Body of pancreas (tissue), 4 donors: Measurements from ENCODE around the gene PDE4D. TPM values are rescaled to one million over a fixed set of nuclear protein-coding genes. Genes with fewer than 3 reads are reported as not detected.
A peak's percentile ranks its signal among the peaks of the same experiment; 100 is the strongest.

ENCODE experiments used
- ATAC-seq: fragments of 150-250 bp; one replicate; pipeline ENCODE4 v1.9.1; 2016
- DNase-seq, 4 donors: peaks; one replicate each; pipeline ENCODE4 v3.0.0-alpha.2; 2019
- H3K27ac ChIP-seq, 4 donors: fragments of 200-600 bp; sonication (generic); 1 replicate in 3 of 4; 2 replicates in 1 of 4; pipeline versions ENCODE4 v1.5.1 to v1.6.1; 2016 to 2019; ENCODE audit warnings: mild to moderate bottlenecking in 1 of 4, mixed read lengths in 1 of 4, moderate library complexity in 1 of 4
- H3K27me3 ChIP-seq, 2 donors: fragments of 200-600 bp; sonication (generic); one replicate each; pipeline ENCODE4 v1.6.0; 2016; ENCODE audit warnings: mild to moderate bottlenecking in 1 of 2
- H3K36me3 ChIP-seq, 2 donors: fragments of 200-600 bp; sonication (generic); replicated peaks in 1 of 2; 2 replicates each; pipeline ENCODE4 v1.5.1; 2016; ENCODE audit warnings: low read depth in 2 of 2; ENCODE audit not compliant: insufficient read depth in 1 of 2
- H3K4me1 ChIP-seq: fragments of 200-600 bp; sonication (generic); one replicate; pipeline ENCODE4 v1.6.0; 2016
- H3K4me3 ChIP-seq, 2 donors: fragments of 200-600 bp; sonication (generic); 1 replicate in 1 of 2; 2 replicates in 1 of 2; pipeline ENCODE4 v1.5.1; 2016 to 2019
- H3K9me3 ChIP-seq, 3 donors: fragments of 200-600 bp; sonication (generic); 1 replicate in 2 of 3; 2 replicates in 1 of 3; pipeline ENCODE4 v1.5.1; 2016
- POLR2A ChIP-seq, 3 donors: fragments of 450-650 bp; IDR thresholded peaks; one replicate each; pipeline ENCODE4 v1.6.1; 2016; ENCODE audit warnings: antibody characterized with exemption in 3 of 3, mild to moderate bottlenecking in 2 of 3
- WGBS, 2 donors: methylation state at CpG; one replicate each; pipeline ENCODE4 v1.1.5; 2017; 5-methylcytosine and 5-hydroxymethylcytosine counted together
- intact Hi-C: fragments of 100-400 bp; cut with DNase I; formaldehyde crosslinking; loops from one replicate; pipeline ENCODE4 v1.15.1; 2023
- total RNA-seq, 2 donors: library from RNA; depleted of rRNA; stranded (reverse); fragments of >200 nt; gene quantifications; one replicate each; pipeline ENCODE4 v1.1.0, GENCODE V29; 2016
- TF ChIP-seq, protein P1 (sequence below), 7 experiments: fragments of 450-650 bp in 4 of 7; fragments of 200-600 bp in 3 of 7; sonication (generic) in 3 of 7; IDR thresholded peaks; one replicate each; pipeline ENCODE4 v1.5.1; 2016 to 2019; ENCODE audit warnings: antibody characterized with exemption in 7 of 7

PDE4D gene
- total RNA-seq, 2 donors from 2014 or later: 8.6 to 9.2 TPM

GRCh38 chr5:59554501-59554900, 339.0 kb downstream of the PDE4D start:
- H3K36me3 ChIP-seq: no peaks in the 10 kb centered on the region
- no peaks in the 10 kb centered on the region for H3K27me3 ChIP-seq
- ATAC-seq: no peak
- H3K9me3 ChIP-seq: no peaks in the 10 kb centered on the region
- TF ChIP-seq, protein P1, sequence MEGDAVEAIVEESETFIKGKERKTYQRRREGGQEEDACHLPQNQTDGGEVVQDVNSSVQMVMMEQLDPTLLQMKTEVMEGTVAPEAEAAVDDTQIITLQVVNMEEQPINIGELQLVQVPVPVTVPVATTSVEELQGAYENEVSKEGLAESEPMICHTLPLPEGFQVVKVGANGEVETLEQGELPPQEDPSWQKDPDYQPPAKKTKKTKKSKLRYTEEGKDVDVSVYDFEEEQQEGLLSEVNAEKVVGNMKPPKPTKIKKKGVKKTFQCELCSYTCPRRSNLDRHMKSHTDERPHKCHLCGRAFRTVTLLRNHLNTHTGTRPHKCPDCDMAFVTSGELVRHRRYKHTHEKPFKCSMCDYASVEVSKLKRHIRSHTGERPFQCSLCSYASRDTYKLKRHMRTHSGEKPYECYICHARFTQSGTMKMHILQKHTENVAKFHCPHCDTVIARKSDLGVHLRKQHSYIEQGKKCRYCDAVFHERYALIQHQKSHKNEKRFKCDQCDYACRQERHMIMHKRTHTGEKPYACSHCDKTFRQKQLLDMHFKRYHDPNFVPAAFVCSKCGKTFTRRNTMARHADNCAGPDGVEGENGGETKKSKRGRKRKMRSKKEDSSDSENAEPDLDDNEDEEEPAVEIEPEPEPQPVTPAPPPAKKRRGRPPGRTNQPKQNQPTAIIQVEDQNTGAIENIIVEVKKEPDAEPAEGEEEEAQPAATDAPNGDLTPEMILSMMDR (IDR thresholded peaks at IDR 0.05): no peak
- TF ChIP-seq POLR2A (IDR thresholded peaks at IDR 0.05): no peak
- H3K4me3 ChIP-seq: no peak overlapping the region
- H3K4me1 ChIP-seq: peaks cover 3% of the 10 kb centered on the region
- H3K27ac ChIP-seq: no peak overlapping the region
- DNase-seq: no peak
- intact Hi-C loops: no loop called here
- WGBS, 2 donors: 76 to 81% methylated on average over 4 of the region's 4 CpGs

DNA sequence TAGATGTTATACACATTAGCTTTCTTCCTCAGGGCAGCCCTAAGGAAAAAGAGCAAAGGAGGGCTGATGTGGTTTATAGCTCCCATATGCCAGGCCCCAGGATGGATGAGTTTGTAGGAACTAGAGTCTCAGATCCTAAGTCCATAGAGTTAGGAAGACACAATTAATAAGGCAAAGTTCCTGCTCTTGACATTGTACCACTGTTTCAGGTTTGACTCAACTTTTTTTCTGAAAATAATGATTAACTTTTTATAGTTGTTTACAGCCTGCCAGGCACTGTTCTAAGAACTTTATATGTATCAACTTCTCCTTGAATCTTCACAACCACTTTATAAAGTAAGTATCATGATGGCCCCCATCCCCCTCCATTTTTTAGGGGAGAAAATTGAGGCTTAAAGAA, 339.5 kb downstream of the PDE4D start:
- intact Hi-C loops: no loop called here
- DNase-seq (no peak), ATAC-seq (no peak)
- Histone ChIP-seq H3K36me3 (no peaks in the 10 kb centered on the region), H3K27ac (no peak overlapping the region), H3K4me3 (no peak overlapping the region), H3K27me3 (no peaks in the 10 kb centered on the region), H3K9me3 (no peaks in the 10 kb centered on the region), H3K4me1 (peaks cover 8% of the 10 kb centered on the region)
- TF ChIP-seq POLR2A (IDR thresholded peaks at IDR 0.05): no peak
- TF ChIP-seq, protein P1 (IDR thresholded peaks at IDR 0.05): no peak

DNA sequence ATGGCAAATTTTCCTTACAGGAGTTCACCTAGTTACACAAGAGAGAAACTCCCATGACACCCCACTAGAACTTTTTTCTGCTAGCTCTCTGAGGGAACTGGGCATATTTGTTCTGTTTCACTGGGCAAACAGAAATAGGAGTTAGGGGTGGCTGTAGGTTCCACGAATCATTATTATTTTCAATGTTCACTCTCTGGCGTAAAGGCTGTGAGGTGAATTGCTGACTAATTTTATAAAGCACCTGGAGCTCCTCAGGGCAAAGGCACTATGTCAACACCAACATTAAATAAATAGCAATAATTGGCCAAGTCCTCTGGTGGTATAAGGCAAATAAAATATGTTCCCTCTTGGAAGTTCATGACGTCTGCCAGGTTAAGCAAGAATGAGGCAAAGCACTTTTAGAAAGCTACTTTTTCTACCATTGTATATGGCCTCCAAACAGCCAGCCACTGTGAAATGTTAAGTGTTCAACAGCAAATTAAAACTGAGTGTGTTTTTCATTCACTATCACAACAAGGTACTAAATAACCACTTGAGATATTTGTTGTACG, 344.6 kb downstream of the PDE4D start:
- Histone ChIP-seq H3K27me3 (no peaks in the 10 kb centered on the region), H3K36me3 (no peaks in the 10 kb centered on the region), H3K9me3 (no peaks in the 10 kb centered on the region), H3K4me1 (peaks cover 23% of the 10 kb centered on the region), H3K27ac (peak overlapping the region in 3 of 4 donors; percentile 62 to 74 (median 63)), H3K4me3 (no peak overlapping the region)
- TF ChIP-seq, protein P1 (IDR thresholded peaks at IDR 0.05): peak in 2 of 7 experiments; percentile 10 to 30
- no peak for TF ChIP-seq POLR2A (IDR thresholded peaks at IDR 0.05)
- 24 to 34% methylated on average over 4 of the region's 4 CpGs for WGBS, 2 donors
- peak; percentile 13 to 72 (median 44) for DNase-seq
- ATAC-seq: peak; percentile 92
- intact Hi-C loops: no loop called here

DNA sequence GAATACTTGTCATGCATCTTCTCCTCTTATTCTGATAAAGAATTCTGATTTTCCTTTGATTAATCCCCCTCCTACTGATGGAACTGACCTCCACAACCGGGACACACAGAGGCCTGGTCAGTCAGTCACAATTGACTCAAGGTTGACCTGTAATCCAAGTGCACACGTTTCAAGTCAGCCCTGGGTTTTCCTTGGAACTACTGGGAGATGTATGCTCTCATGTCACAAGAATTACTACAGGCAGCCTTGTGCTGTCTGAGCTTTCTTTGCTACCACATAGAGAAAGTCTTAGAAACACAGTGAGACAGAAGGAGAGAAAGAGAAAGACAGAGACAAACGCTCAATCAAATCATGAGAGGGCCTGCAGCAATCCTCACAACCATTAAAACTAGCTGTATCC, 345.8 kb downstream of the PDE4D start:
- Histone ChIP-seq H3K27me3 (no peaks in the 10 kb centered on the region), H3K27ac (no peak overlapping the region), H3K36me3 (no peaks in the 10 kb centered on the region), H3K9me3 (no peaks in the 10 kb centered on the region), H3K4me1 (peaks cover 35% of the 10 kb centered on the region), H3K4me3 (no peak overlapping the region)
- intact Hi-C loops: no loop called here
- ATAC-seq: no peak
- no peak for DNase-seq
- TF ChIP-seq, protein P1 (IDR thresholded peaks at IDR 0.05): no peak
- no peak for TF ChIP-seq POLR2A (IDR thresholded peaks at IDR 0.05)
- 66 to 73% methylated on average over 3 of the region's 3 CpGs for WGBS, 2 donors

- Histone ChIP-seq H3K36me3 (no peaks in the 10 kb centered on the region), H3K27ac (peak overlapping the region in 2 of 4 donors; percentile 49 to 61), H3K27me3 (no peaks in the 10 kb centered on the region), H3K4me3 (no peak overlapping the region), H3K9me3 (no peaks in the 10 kb centered on the region), H3K4me1 (peaks cover 33% of the 10 kb centered on the region)
- TF ChIP-seq, protein P1 (IDR thresholded peaks at IDR 0.05): no peak
- TF ChIP-seq POLR2A (IDR thresholded peaks at IDR 0.05): no peak
- 93 to 94% methylated on average over 2 of the region's 2 CpGs for WGBS, 2 donors
- intact Hi-C loops: no loop called here
- no peak for DNase-seq
- no peak for ATAC-seq
Observed at GRCh38 chr5:59544573-59544972, 349.0 kb downstream of the PDE4D start.
